WI38 (cell line): ENCODE measurements around the gene RIOK2.

Experiments used
- H3K4me3 ChIP-seq: 2 replicates; pipeline ENCODE4 v1.5.1; 2011; ENCODE audit warnings: low read depth, mild to moderate bottlenecking, control low read depth, low read length
- CTCF ChIP-seq: IDR thresholded peaks from 2 replicates; pipeline ENCODE4 v1.5.1; 2012; ENCODE audit warnings: low read depth, mild to moderate bottlenecking, control low read depth, low read length

The RIOK2 gene

GRCh38 chr5:97223596-97223995, 40.5 kb upstream of the RIOK2 start:
- TF ChIP-seq CTCF, result no peak
- no peak overlapping the region for H3K4me3 ChIP-seq

- H3K4me3 ChIP-seq, result no peak overlapping the region
- TF ChIP-seq CTCF, result no peak
Measured at GRCh38 chr5:97209343-97209742, 26.3 kb upstream of the RIOK2 start.

- H3K4me3 ChIP-seq, result no peak overlapping the region
- no peak for TF ChIP-seq CTCF
Measured at GRCh38 chr5:97208714-97209113, 25.7 kb upstream of the RIOK2 start.

- TF ChIP-seq CTCF, result no peak
- H3K4me3 ChIP-seq, result no peak overlapping the region
Measured at GRCh38 chr5:97208184-97208713, 25.2 kb upstream of the RIOK2 start.

GRCh38 chr5:97194366-97194765, 11.3 kb upstream of the RIOK2 start:
- no peak overlapping the region for H3K4me3 ChIP-seq
- no peak for TF ChIP-seq CTCF

GRCh38 chr5:97193355-97193688, 10.3 kb upstream of the RIOK2 start:
- TF ChIP-seq CTCF, result no peak
- no peak overlapping the region for H3K4me3 ChIP-seq

- no peak for TF ChIP-seq CTCF
- no peak overlapping the region for H3K4me3 ChIP-seq
Measured at GRCh38 chr5:97192580-97193354, 9.7 kb upstream of the RIOK2 start.
